AG04450 (cell line): ENCODE data around the gene UBE2R2. TPM values are rescaled to one million over a fixed set of nuclear protein-coding genes. Genes with fewer than 3 reads are reported as not detected.
"Not testable (repeated sequence)": the region's sequence is repeated elsewhere in the genome, so short reads cannot be mapped to it uniquely, and the experiment has no call there.

Experiments
- CTCF ChIA-PET: fragments of 300-600, 350-600 bp; formaldehyde crosslinking; extraction: SDS; loops from one replicate; lab custom pipeline; 2022; ENCODE audit warnings: antibody characterized with exemption, inconsistent platforms; lab: Charles Lee
- POLR2A ChIA-PET: fragments of 350-600 bp; formaldehyde crosslinking; extraction: SDS; loops from one replicate; lab custom pipeline; 2021; ENCODE audit warnings: antibody characterized with exemption, inconsistent platforms; lab: Yijun Ruan, JAX
- DNase-seq: peaks from one replicate; pipeline ENCODE4 v3.0.0-alpha.2; 2011; ENCODE audit warnings: low read depth, low spot score
- H3K27ac ChIP-seq: one replicate; pipeline ENCODE4 v1.5.1; 2012; ENCODE audit warnings: low read depth, low read length, control low read depth
- H3K27me3 ChIP-seq: one replicate; pipeline ENCODE4 v1.6.0; 2012; ENCODE audit warnings: low read length; ENCODE audit not compliant: control insufficient read depth, insufficient read depth
- H3K4me3 ChIP-seq: 2 replicates; pipeline ENCODE4 v1.5.1; 2011; ENCODE audit warnings: mild to moderate bottlenecking, low read depth, low read length, control low read depth
- H3K9me3 ChIP-seq: 2 replicates; pipeline ENCODE4 v1.5.1; 2012; ENCODE audit warnings: low read length; ENCODE audit not compliant: control insufficient read depth, insufficient read depth
- CTCF ChIP-seq: IDR thresholded peaks from 2 replicates; pipeline ENCODE4 v1.5.1; 2011; ENCODE audit warnings: low read depth, low read length, control low read depth, inconsistent platforms
- polyA plus RNA-seq: library from polyadenylated mRNA; depleted of rRNA; stranded (reverse); fragments of >200 nt; gene quantifications from 2 replicates; pipeline ENCODE4 v1.2.3, GENCODE V29; 2011

Gene UBE2R2
- polyA plus RNA-seq, 1 experiment, result 42.2 TPM

GRCh38 chr9:33861917-33862453 lies 45.0 kb downstream of the UBE2R2 start:
- H3K4me3 ChIP-seq, result no peak overlapping the region
- no peak for TF ChIP-seq CTCF
- no peaks in the 10 kb centered on the region for H3K9me3 ChIP-seq
- CTCF ChIA-PET, result interaction anchor here (1.0 to 1.1 kb wide), 2 partner anchors 48 to 83 kb away, joined by 3 read pairs; no protein-coding TSS in a partner anchor
- no peak for DNase-seq
- POLR2A ChIA-PET, result no interaction called here
- H3K27me3 ChIP-seq, result no peaks in the 10 kb centered on the region
- H3K27ac ChIP-seq, result no peak overlapping the region

DNA sequence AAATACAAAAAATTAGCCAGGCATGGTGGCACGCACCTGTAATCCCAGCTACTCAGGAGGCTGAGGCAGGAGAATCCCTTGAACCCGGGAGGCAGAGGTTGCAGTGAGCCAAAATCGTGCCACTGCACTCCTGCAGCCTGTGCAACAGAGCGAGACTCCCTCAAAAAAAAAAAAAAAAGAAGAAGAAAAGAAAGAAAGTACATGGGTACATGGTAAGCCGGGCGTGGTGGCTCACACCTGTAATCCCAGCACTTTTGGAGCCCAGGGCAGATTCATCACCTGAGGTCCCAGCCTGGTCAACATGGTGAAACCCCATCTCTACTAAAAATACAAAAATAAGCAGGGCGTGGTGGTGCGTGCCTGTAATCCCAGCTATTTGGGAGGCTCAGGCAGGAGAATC lies 46.1 kb downstream of the UBE2R2 start:
- CTCF ChIA-PET, result interaction anchor here (1.0 to 1.1 kb wide), 2 partner anchors 49 to 84 kb away, joined by 3 read pairs; no protein-coding TSS in a partner anchor
- H3K4me3 ChIP-seq, H3K27me3 ChIP-seq, H3K9me3 ChIP-seq, POLR2A ChIA-PET, H3K27ac ChIP-seq, DNase-seq: not testable (repeated sequence)

DNA sequence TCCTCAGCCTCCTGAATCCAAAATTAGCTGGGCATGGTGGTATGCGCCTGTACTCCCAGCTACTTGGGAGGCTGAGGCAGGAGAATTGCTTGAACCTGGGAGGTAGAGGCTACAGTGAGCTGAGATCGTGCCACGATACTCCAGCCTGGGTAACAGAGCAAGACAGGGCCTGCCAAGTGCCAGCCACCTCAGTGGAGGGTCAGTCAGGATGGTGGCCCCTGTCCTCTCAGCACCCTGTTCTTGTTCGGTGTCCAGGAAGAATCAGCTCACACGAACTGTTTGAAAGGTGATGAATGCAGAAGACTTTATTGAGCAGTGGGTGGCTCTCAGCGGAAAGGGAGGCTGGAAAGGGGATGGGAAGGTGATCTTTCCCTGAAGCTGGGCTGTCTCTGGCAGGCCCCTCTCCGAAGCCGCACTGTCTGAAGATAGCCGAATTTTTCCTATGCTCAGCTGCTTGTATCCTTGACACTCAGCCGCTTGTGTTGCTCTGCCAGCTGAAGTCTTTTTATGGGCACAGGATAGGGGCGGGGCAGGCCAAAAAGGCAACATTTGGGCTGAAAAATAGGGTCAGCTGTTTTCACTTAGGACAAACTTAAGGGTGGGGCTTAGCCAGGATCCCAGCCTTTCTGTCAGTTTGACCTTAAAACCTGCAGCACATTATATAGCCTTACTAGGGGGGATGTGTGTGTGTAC lies 50.9 kb downstream of the UBE2R2 start:
- Histone ChIP-seq H3K4me3 (no peak overlapping the region), H3K27ac (no peak overlapping the region), H3K27me3 (no peaks in the 10 kb centered on the region), H3K9me3 (no peaks in the 10 kb centered on the region)
- DNase-seq, result no peak
- no peak for TF ChIP-seq CTCF
- CTCF ChIA-PET, result no interaction called here
- POLR2A ChIA-PET, result interaction anchor here (1.0 kb wide), 1 partner anchor 8 kb away, joined by 4 read pairs; no protein-coding TSS in a partner anchor

DNA sequence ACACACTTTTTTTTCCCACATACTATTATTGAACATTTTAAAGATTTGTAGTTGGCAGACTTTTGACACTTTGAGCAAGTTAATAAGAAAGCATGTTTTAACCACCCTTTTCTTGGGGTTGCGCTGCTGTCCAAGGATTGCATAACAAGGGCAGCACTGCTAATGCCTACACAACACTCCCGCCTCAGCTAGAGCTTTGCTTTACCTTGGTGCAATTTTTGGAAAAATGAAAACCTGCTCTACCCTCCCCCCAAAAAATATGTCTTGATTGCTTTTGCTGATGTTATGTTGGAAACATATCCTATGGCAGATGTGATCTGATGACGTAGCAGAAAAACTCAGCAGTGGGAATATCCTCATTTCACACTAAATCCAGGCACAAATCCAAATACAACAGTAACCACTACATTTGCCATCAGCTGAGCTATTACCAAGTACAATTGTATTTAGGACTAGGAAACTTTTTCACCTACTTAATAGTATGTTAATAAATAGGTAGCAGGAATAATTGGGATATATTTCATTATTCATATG lies 51.5 kb downstream of the UBE2R2 start:
- POLR2A ChIA-PET, result interaction anchor here (1.0 kb wide), 1 partner anchor 9 kb away, joined by 4 read pairs; no protein-coding TSS in a partner anchor
- no peak for TF ChIP-seq CTCF
- Histone ChIP-seq H3K27ac (no peak overlapping the region), H3K27me3 (no peaks in the 10 kb centered on the region), H3K9me3 (no peaks in the 10 kb centered on the region), H3K4me3 (no peak overlapping the region)
- CTCF ChIA-PET, result no interaction called here
- DNase-seq, result no peak

GRCh38 chr9:33869243-33869642 lies 52.3 kb downstream of the UBE2R2 start:
- H3K4me3 ChIP-seq, POLR2A ChIA-PET, H3K27ac ChIP-seq, H3K27me3 ChIP-seq, DNase-seq, H3K9me3 ChIP-seq, CTCF ChIA-PET: not testable (repeated sequence)
